HepG2 (cell line): ENCODE data around the gene LRRC8D.

Experiments
- CBFB ChIP-seq: sonication (generic); formaldehyde crosslinking; IDR thresholded peaks from 2 replicates; pipeline ENCODE4 v1.4.0; 2020; ENCODE audit warnings: missing genetic modification reagents
- EZH2 ChIP-seq: conservative IDR thresholded peaks from 2 replicates; pipeline ENCODE4 v1.6.1; 2012; ENCODE audit warnings: mild to moderate bottlenecking, low read depth, low read length, moderate library complexity
- HOXA7 ChIP-seq: sonication (generic); formaldehyde crosslinking; IDR thresholded peaks from 2 replicates; pipeline ENCODE4 v1.8.1; 2022; ENCODE audit warnings: mild to moderate bottlenecking, missing genetic modification reagents, moderate library complexity
- POLR2A ChIP-seq, 2 experiments: IDR thresholded peaks; 2 replicates each; pipeline ENCODE4 v1.6.1; 2011; ENCODE audit warnings: low read depth in 2 of 2, low read length in 2 of 2, mild to moderate bottlenecking in 1 of 2, moderate library complexity in 1 of 2; ENCODE audit not compliant: insufficient read depth in 1 of 2
- SUZ12 ChIP-seq: fragments of 150-350 bp; IDR thresholded peaks from 2 replicates; pipeline ENCODE4 v1.6.1; 2014; ENCODE audit warnings: low read depth, low read length
- ZIK1 ChIP-seq: sonication (generic); formaldehyde crosslinking; IDR thresholded peaks from 2 replicates; pipeline ENCODE4 v1.5.0; 2020; ENCODE audit warnings: mild to moderate bottlenecking, low read depth, missing genetic modification reagents, borderline replicate concordance
- ZNF20 ChIP-seq: sonication (generic); formaldehyde crosslinking; IDR thresholded peaks from 2 replicates; pipeline ENCODE4 v1.4.0; 2020; ENCODE audit warnings: mild to moderate bottlenecking, moderate library complexity, missing genetic modification reagents
- ZNF549 ChIP-seq: sonication (generic); formaldehyde crosslinking; IDR thresholded peaks from 2 replicates; pipeline ENCODE4 v1.5.0; 2020; ENCODE audit warnings: missing genetic modification reagents
- TF ChIP-seq, protein P1 (sequence below): sonication (generic); formaldehyde crosslinking; IDR thresholded peaks from 2 replicates; pipeline ENCODE4 v1.5.1; 2020; ENCODE audit warnings: mild to moderate bottlenecking, missing genetic modification reagents
- TF ChIP-seq, protein P2 (sequence below): sonication (generic); formaldehyde crosslinking; IDR thresholded peaks from 2 replicates; pipeline ENCODE4 v1.5.0; 2020; ENCODE audit warnings: mild to moderate bottlenecking, missing genetic modification reagents, moderate library complexity
- TF ChIP-seq, protein P3 (sequence below): IDR thresholded peaks from 2 replicates; pipeline ENCODE4 v1.6.1; 2016

DNA sequence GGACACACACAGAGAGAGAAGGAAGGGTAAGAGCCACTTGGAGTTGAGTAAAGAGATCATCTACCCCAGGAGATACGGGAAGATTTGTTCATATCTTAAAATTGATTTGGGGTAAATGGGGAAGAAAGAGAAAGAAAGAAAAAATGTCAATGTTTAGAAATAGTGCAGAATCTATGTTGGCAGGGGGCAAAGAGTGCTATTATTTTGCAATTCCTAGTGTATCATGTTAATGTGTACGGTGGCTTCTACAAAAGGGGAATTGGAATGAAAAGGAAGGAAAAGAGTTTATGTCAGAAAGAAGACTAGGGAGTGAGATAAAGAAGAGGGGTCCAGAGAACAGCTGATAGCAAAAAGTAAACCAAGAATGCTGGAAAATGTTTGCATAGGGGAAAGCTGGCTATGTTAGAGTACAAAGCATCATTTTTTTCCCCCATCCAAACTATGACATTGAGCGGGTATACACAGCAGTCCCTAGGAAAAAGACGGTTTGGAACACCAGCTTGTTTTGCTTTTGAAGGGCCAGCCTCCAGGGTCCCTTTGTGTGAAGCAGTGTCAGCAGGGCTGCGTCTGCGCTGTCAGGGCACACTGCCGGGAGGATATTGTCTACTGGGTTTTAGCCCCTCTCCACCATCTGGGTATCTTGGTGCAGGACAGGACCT lies 10.8 kb downstream of the LRRC8D start:
- TF ChIP-seq EZH2, result no peak
- TF ChIP-seq ZNF549 (CRISPR knock-in tag), result no peak
- TF ChIP-seq HOXA7 (CRISPR knock-in tag), result no peak
- TF ChIP-seq, protein P1, sequence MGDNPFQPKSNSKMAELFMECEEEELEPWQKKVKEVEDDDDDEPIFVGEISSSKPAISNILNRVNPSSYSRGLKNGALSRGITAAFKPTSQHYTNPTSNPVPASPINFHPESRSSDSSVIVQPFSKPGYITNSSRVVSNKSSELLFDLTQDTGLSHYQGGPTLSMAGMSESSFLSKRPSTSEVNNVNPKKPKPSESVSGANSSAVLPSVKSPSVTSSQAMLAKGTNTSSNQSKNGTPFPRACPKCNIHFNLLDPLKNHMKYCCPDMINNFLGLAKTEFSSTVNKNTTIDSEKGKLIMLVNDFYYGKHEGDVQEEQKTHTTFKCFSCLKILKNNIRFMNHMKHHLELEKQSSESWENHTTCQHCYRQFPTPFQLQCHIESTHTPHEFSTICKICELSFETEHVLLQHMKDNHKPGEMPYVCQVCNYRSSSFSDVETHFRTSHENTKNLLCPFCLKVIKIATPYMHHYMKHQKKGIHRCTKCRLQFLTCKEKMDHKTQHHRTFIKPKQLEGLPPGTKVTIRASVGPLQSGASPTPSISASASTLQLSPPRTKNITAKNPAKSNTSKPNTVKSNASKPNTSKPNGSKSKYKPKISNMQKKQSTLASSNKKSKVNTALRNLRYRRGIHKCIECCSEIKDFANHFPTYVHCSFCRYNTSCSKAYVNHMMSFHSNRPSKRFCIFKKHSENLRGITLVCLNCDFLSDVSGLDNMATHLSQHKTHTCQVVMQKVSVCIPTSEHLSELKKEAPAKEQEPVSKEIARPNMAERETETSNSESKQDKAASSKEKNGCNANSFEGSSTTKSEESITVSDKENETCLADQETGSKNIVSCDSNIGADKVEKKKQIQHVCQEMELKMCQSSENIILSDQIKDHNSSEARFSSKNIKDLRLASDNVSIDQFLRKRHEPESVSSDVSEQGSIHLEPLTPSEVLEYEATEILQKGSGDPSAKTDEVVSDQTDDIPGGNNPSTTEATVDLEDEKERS (CRISPR knock-in tag), result no peak
- TF ChIP-seq ZNF20, result no peak
- no peak for TF ChIP-seq POLR2A (IDR thresholded peaks at IDR 0.05; ENCODE audit: insufficient read depth in 1 of 2, low read depth in 2 of 2, low read length in 2 of 2)
- TF ChIP-seq, protein P2, sequence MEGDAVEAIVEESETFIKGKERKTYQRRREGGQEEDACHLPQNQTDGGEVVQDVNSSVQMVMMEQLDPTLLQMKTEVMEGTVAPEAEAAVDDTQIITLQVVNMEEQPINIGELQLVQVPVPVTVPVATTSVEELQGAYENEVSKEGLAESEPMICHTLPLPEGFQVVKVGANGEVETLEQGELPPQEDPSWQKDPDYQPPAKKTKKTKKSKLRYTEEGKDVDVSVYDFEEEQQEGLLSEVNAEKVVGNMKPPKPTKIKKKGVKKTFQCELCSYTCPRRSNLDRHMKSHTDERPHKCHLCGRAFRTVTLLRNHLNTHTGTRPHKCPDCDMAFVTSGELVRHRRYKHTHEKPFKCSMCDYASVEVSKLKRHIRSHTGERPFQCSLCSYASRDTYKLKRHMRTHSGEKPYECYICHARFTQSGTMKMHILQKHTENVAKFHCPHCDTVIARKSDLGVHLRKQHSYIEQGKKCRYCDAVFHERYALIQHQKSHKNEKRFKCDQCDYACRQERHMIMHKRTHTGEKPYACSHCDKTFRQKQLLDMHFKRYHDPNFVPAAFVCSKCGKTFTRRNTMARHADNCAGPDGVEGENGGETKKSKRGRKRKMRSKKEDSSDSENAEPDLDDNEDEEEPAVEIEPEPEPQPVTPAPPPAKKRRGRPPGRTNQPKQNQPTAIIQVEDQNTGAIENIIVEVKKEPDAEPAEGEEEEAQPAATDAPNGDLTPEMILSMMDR (CRISPR knock-in tag), result no peak
- TF ChIP-seq, protein P3, sequence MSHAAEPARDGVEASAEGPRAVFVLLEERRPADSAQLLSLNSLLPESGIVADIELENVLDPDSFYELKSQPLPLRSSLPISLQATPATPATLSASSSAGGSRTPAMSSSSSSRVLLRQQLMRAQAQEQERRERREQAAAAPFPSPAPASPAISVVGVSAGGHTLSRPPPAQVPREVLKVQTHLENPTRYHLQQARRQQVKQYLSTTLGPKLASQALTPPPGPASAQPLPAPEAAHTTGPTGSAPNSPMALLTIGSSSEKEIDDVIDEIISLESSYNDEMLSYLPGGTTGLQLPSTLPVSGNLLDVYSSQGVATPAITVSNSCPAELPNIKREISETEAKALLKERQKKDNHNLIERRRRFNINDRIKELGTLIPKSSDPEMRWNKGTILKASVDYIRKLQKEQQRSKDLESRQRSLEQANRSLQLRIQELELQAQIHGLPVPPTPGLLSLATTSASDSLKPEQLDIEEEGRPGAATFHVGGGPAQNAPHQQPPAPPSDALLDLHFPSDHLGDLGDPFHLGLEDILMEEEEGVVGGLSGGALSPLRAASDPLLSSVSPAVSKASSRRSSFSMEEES (CRISPR knock-in tag), result no peak
- no peak for TF ChIP-seq CBFB (CRISPR knock-in tag)
- no peak for TF ChIP-seq ZIK1 (CRISPR knock-in tag)
- TF ChIP-seq SUZ12, result no peak
